Left lung (tissue), 10 donors: ENCODE results near the gene TARM1. TPM values are rescaled to one million over a fixed set of nuclear protein-coding genes. Genes with fewer than 3 reads are reported as not detected.

ENCODE experiments used
- ATAC-seq: fragments of 200-7000 bp; cut with Tn5 transposase; one replicate; pipeline ENCODE4 v1.9.1; 2020; ENCODE audit warnings: moderate library complexity
- DNase-seq, 4 donors: peaks; one replicate each; pipeline ENCODE4 v3.0.0-alpha.2; 2013 to 2020
- H3K27ac ChIP-seq, 2 donors: fragments of 200-600 bp; sonication (generic) in 1 of 2; one replicate each; pipeline versions ENCODE4 v1.5.0 to v1.8.0; 2020 to 2021
- H3K27me3 ChIP-seq, 2 donors: fragments of 200-600 bp; sonication (generic) in 1 of 2; one replicate each; pipeline versions ENCODE4 v1.5.0 to v1.8.0; 2020 to 2021
- H3K36me3 ChIP-seq, 2 donors: fragments of 200-600 bp; sonication (generic) in 1 of 2; one replicate each; pipeline versions ENCODE4 v1.5.0 to v1.8.0; 2020 to 2021
- H3K4me1 ChIP-seq, 2 donors: fragments of 200-600 bp; one replicate each; pipeline ENCODE4 v1.8.0; 2021
- H3K4me3 ChIP-seq, 2 donors: fragments of 200-600 bp; sonication (generic) in 1 of 2; one replicate each; pipeline versions ENCODE4 v1.5.0 to v1.8.0; 2020 to 2021; ENCODE audit warnings: mild to moderate bottlenecking in 1 of 2
- H3K9me3 ChIP-seq, 2 donors: fragments of 200-600 bp; sonication (generic) in 1 of 2; one replicate each; pipeline versions ENCODE4 v1.5.0 to v1.8.0; 2020 to 2021
- CTCF ChIP-seq, 2 donors: fragments of 200-600 bp; sonication (generic) in 1 of 2; IDR thresholded peaks; one replicate each; pipeline versions ENCODE4 v1.5.0 to v1.8.0; 2021; ENCODE audit warnings: antibody characterized with exemption in 2 of 2
- intact Hi-C, 2 donors: fragments of 100-400 bp; cut with DNase I; formaldehyde crosslinking; loops; one replicate each; pipeline versions ENCODE4 v1.11.2 to v1.14.2; 2022
- polyA plus RNA-seq, 6 donors: library from polyadenylated mRNA; unstranded; fragments of 120-200 nt; gene quantifications; one replicate each; pipeline ENCODE4 v1.2.1, GENCODE V29; 2013; ENCODE audit not compliant: insufficient read length in 6 of 6
- total RNA-seq, 2 donors: library from RNA; stranded (reverse); fragmentation: NEBNext Ultra II Directional; extraction: Animal tissue kit (Norgen Biotek cat#: 25700); gene quantifications; one replicate each; pipeline ENCODE4 v1.2.1, GENCODE V29; 2021
- donor health status: DM: no; HTN: yes; CAD: no.
- donor health status: DM: no; HTN: no; CAD: no.

TARM1 gene
- total and polyA plus RNA-seq, 8 donors: 0.24 to 0.46 (median 0.31) TPM; not detected in 3

- ATAC-seq: no peak
- H3K27ac ChIP-seq: no peak overlapping the region
- peaks cover 0 to 99% of the 10 kb centered on the region in 2 donors for H3K36me3 ChIP-seq
- no peak for DNase-seq
- no peaks in the 10 kb centered on the region for H3K4me1 ChIP-seq
- no peaks in the 10 kb centered on the region for H3K9me3 ChIP-seq
- no peaks in the 10 kb centered on the region for H3K27me3 ChIP-seq
- no peak for TF ChIP-seq CTCF (IDR thresholded peaks at IDR 0.05)
- H3K4me3 ChIP-seq: no peak overlapping the region
- intact Hi-C loops: no loop called here
These were observed 46.7 kb upstream of the TARM1 start for GRCh38 chr19:54127688-54128440.

GRCh38 chr19:54125713-54126112 lies 44.5 kb upstream of the TARM1 start:
- ATAC-seq (no peak), DNase-seq (peak in 1 of 4 donors; percentile 55)
- intact Hi-C loops: no loop called here
- no peak overlapping the region for H3K27ac ChIP-seq
- H3K27me3 ChIP-seq: no peaks in the 10 kb centered on the region
- H3K9me3 ChIP-seq: no peaks in the 10 kb centered on the region
- H3K36me3 ChIP-seq: peaks cover 0 to 99% of the 10 kb centered on the region in 2 donors
- H3K4me3 ChIP-seq: no peak overlapping the region
- H3K4me1 ChIP-seq: no peaks in the 10 kb centered on the region
- no peak for TF ChIP-seq CTCF (IDR thresholded peaks at IDR 0.05)

GRCh38 chr19:54124393-54124792 lies 43.2 kb upstream of the TARM1 start:
- no peak overlapping the region for H3K27ac ChIP-seq
- intact Hi-C loops: no loop called here
- TF ChIP-seq CTCF (IDR thresholded peaks at IDR 0.05): no peak
- ATAC-seq (no peak), DNase-seq (peak in 1 of 4 donors; percentile 57)
- H3K4me1 ChIP-seq: no peaks in the 10 kb centered on the region
- peaks cover 0 to 100% of the 10 kb centered on the region in 2 donors for H3K36me3 ChIP-seq
- H3K4me3 ChIP-seq: no peak overlapping the region
- H3K9me3 ChIP-seq: no peaks in the 10 kb centered on the region
- no peaks in the 10 kb centered on the region for H3K27me3 ChIP-seq

GRCh38 chr19:54123682-54124081 lies 42.5 kb upstream of the TARM1 start:
- H3K4me1 ChIP-seq: no peaks in the 10 kb centered on the region
- intact Hi-C loops: no loop called here
- no peaks in the 10 kb centered on the region for H3K27me3 ChIP-seq
- DNase-seq (no peak), ATAC-seq (no peak)
- no peaks in the 10 kb centered on the region for H3K9me3 ChIP-seq
- peaks cover 0 to 99% of the 10 kb centered on the region in 2 donors for H3K36me3 ChIP-seq
- TF ChIP-seq CTCF (IDR thresholded peaks at IDR 0.05): no peak
- H3K27ac ChIP-seq: no peak overlapping the region
- no peak overlapping the region for H3K4me3 ChIP-seq

GRCh38 chr19:54121259-54121658 lies 40.1 kb upstream of the TARM1 start:
- DNase-seq (no peak), ATAC-seq (no peak)
- no peak for TF ChIP-seq CTCF (IDR thresholded peaks at IDR 0.05)
- intact Hi-C loops: no loop called here
- no peak overlapping the region for H3K4me3 ChIP-seq
- H3K36me3 ChIP-seq: peaks cover 0 to 82% of the 10 kb centered on the region in 2 donors
- H3K27me3 ChIP-seq: no peaks in the 10 kb centered on the region
- no peaks in the 10 kb centered on the region for H3K9me3 ChIP-seq
- no peak overlapping the region for H3K27ac ChIP-seq
- peaks cover 3 to 8% of the 10 kb centered on the region in 2 donors for H3K4me1 ChIP-seq
